GM23338 (cell line): Measurements from ENCODE around the gene ZMYND19. TPM values are rescaled to one million over a fixed set of nuclear protein-coding genes. Genes with fewer than 3 reads are reported as not detected.

Experiments
- ATAC-seq: fragments of 200-7000 bp; cut with Tn5 transposase; 3 replicates; pipeline ENCODE4 v1.9.1; 2020
- DNase-seq: peaks from one replicate; pipeline ENCODE4 v3.0.0-alpha.2; 2015; ENCODE audit warnings: low spot score
- H2AFZ ChIP-seq: fragments of 200-600 bp; sonication (generic); 2 replicates; pipeline ENCODE4 v1.8.0; 2016; ENCODE audit warnings: antibody characterized with exemption, mild to moderate bottlenecking, moderate library complexity
- H3F3A ChIP-seq: fragments of 200-600 bp; sonication (generic); replicated peaks from 2 replicates; pipeline ENCODE4 v1.8.0; 2017; ENCODE audit warnings: antibody characterized with exemption, mixed run types, low read depth
- H3K27ac ChIP-seq: fragments of 200-600 bp; sonication (generic); 2 replicates; pipeline ENCODE4 v1.6.1; 2016; ENCODE audit warnings: low read depth
- H3K27me3 ChIP-seq: fragments of 200-600 bp; sonication (generic); 2 replicates; pipeline ENCODE4 v1.8.0; 2016; ENCODE audit warnings: mild to moderate bottlenecking, mixed run types, moderate library complexity; ENCODE audit not compliant: insufficient read depth
- H3K36me3 ChIP-seq: fragments of 200-600 bp; sonication (generic); 2 replicates; pipeline ENCODE4 v1.8.0; 2016; ENCODE audit warnings: mild to moderate bottlenecking; ENCODE audit not compliant: insufficient read depth
- H3K4me1 ChIP-seq: fragments of 200-600 bp; sonication (generic); 2 replicates; pipeline ENCODE4 v1.8.0; 2016; ENCODE audit warnings: mild to moderate bottlenecking, moderate library complexity; ENCODE audit not compliant: insufficient read depth
- H3K4me2 ChIP-seq: fragments of 200-600 bp; sonication (generic); 2 replicates; pipeline ENCODE4 v1.7.1; 2017; ENCODE audit warnings: mixed run types
- H3K4me3 ChIP-seq: fragments of 200-600 bp; sonication (generic); 2 replicates; pipeline ENCODE4 v1.6.1; 2016; ENCODE audit warnings: mixed run types
- H3K79me2 ChIP-seq: fragments of 200-600 bp; sonication (generic); replicated peaks from 2 replicates; pipeline ENCODE4 v1.8.0; 2017; ENCODE audit warnings: mild to moderate bottlenecking; ENCODE audit not compliant: insufficient read depth
- H3K9me2 ChIP-seq: fragments of 200-600 bp; sonication (generic); 2 replicates; pipeline ENCODE4 v1.8.0; 2017; ENCODE audit not compliant: insufficient read depth
- H4K20me1 ChIP-seq: fragments of 200-600 bp; sonication (generic); replicated peaks from 2 replicates; pipeline ENCODE4 v1.8.0; 2017; ENCODE audit warnings: mild to moderate bottlenecking; ENCODE audit not compliant: insufficient read depth
- H3K27ac Mint-ChIP-seq: 2 replicates; pipeline ENCODE4 v1.8.0; 2020; ENCODE audit warnings: inconsistent platforms, mild to moderate bottlenecking, moderate library complexity, mixed read lengths
- H3K27me3 Mint-ChIP-seq: 3 replicates; pipeline ENCODE4 v1.8.0; 2022; ENCODE audit warnings: low read depth, mild to moderate bottlenecking, moderate library complexity, mixed read lengths, inconsistent platforms; ENCODE audit not compliant: insufficient read depth, poor library complexity
- H3K36me3 Mint-ChIP-seq: 3 replicates; pipeline ENCODE4 v1.8.0; 2021; ENCODE audit warnings: low read depth, mild to moderate bottlenecking, inconsistent platforms, moderate library complexity, mixed read lengths
- H3K4me1 Mint-ChIP-seq: 3 replicates; pipeline ENCODE4 v1.8.0; 2020; ENCODE audit warnings: mild to moderate bottlenecking, inconsistent platforms, mixed read lengths
- H3K4me3 Mint-ChIP-seq: 3 replicates; pipeline ENCODE4 v1.8.0; 2021; ENCODE audit warnings: moderate library complexity, mild to moderate bottlenecking, inconsistent platforms, mixed read lengths
- H3K9me3 Mint-ChIP-seq: 3 replicates; pipeline ENCODE4 v1.8.0; 2020; ENCODE audit warnings: moderate library complexity, mild to moderate bottlenecking, inconsistent platforms, mixed read lengths
- CREB1 ChIP-seq: fragments of 250-450 bp; sonication (Bioruptor Pico); IDR thresholded peaks from 2 replicates; pipeline ENCODE4 v1.5.0; 2020; ENCODE audit warnings: low read depth, mild to moderate bottlenecking, moderate library complexity
- CTCF ChIP-seq, 2 experiments: fragments of 200-600 bp in 1 of 2; sonication (generic) in 1 of 2; conservative IDR thresholded peaks; 2 replicates each; pipeline versions ENCODE4 v1.5.1 to v1.6.1; 2016 to 2017; ENCODE audit warnings: antibody characterized with exemption in 2 of 2, low read depth in 2 of 2, mild to moderate bottlenecking in 2 of 2, moderate library complexity in 1 of 2
- ETS1 ChIP-seq: IDR thresholded peaks from 2 replicates; pipeline ENCODE4 v1.6.1; 2016; ENCODE audit warnings: antibody characterized with exemption
- EZH2 ChIP-seq: fragments of 200-600 bp; sonication (generic); IDR thresholded peaks from one replicate; pipeline ENCODE4 v1.8.0; 2017; ENCODE audit warnings: antibody characterized with exemption, mild to moderate bottlenecking, low read depth; ENCODE audit not compliant: unreplicated experiment
- EZH2phosphoT487 ChIP-seq: fragments of 200-600 bp; sonication (generic); IDR thresholded peaks from one replicate; pipeline ENCODE4 v1.8.1; 2018; ENCODE audit warnings: antibody characterized with exemption; ENCODE audit not compliant: unreplicated experiment
- JUNB ChIP-seq: IDR thresholded peaks from one replicate; pipeline ENCODE4 v1.6.1; 2016; ENCODE audit warnings: antibody characterized with exemption; ENCODE audit not compliant: unreplicated experiment
- NANOG ChIP-seq: IDR thresholded peaks from 2 replicates; pipeline ENCODE4 v1.6.1; 2016; ENCODE audit warnings: antibody characterized with exemption, borderline replicate concordance
- POLR2AphosphoS5 ChIP-seq: IDR thresholded peaks from 2 replicates; pipeline ENCODE4 v1.6.1; 2016; ENCODE audit warnings: antibody characterized with exemption, low read depth
- REST ChIP-seq: IDR thresholded peaks from one replicate; pipeline ENCODE4 v1.6.1; 2018; ENCODE audit warnings: antibody characterized with exemption; ENCODE audit not compliant: unreplicated experiment
- STAT1 ChIP-seq: IDR thresholded peaks from one replicate; pipeline ENCODE4 v1.6.1; 2016; ENCODE audit warnings: antibody characterized with exemption; ENCODE audit not compliant: unreplicated experiment
- ZNF114 ChIP-seq: fragments of 250-450 bp; sonication (Bioruptor Pico); IDR thresholded peaks from 2 replicates; pipeline ENCODE4 v1.5.0; 2020; ENCODE audit warnings: mild to moderate bottlenecking, moderate library complexity
- ZNF331 ChIP-seq: fragments of 250-450 bp; sonication (Bioruptor Pico); IDR thresholded peaks from 2 replicates; pipeline ENCODE4 v1.5.0; 2020; ENCODE audit warnings: low read depth, mild to moderate bottlenecking, moderate library complexity
- ZNF462 ChIP-seq: fragments of 250-450 bp; sonication (Bioruptor Pico); IDR thresholded peaks from 2 replicates; pipeline ENCODE4 v1.5.0; 2020; ENCODE audit warnings: mild to moderate bottlenecking, moderate library complexity
- polyA plus RNA-seq: library from polyadenylated mRNA; unstranded; fragments of >200 nt; fragmentation: Nextera tagmentation; extraction: Ambion mirVana; gene quantifications from 2 replicates; pipeline ENCODE4 v1.2.1, GENCODE V29; 2016
- total RNA-seq: library from RNA; depleted of rRNA; stranded (reverse); fragments of >200 nt; shearing (Covaris generic); gene quantifications from 2 replicates; pipeline ENCODE4 v1.2.3, GENCODE V29; 2014

ZMYND19 gene
- total and polyA plus RNA-seq, 2 experiments from 2014 or later = 25.8 to 58.5 TPM

GRCh38 chr9:137593176-137593575 is 2.9 kb upstream of the ZMYND19 start:
- H3K4me1 ChIP-seq = peaks cover 9% of the 10 kb centered on the region
- H3K9me2 ChIP-seq = no peaks in the 10 kb centered on the region
- peaks cover 13% of the 10 kb centered on the region; the same call in 1 of the 2 replicates for H4K20me1 ChIP-seq
- no peak overlapping the region for H3K4me3 ChIP-seq
- H3K36me3 ChIP-seq = no peaks in the 10 kb centered on the region
- no peak for TF ChIP-seq EZH2phosphoT487
- no peak for TF ChIP-seq CTCF (conservative IDR thresholded peaks at IDR 0.05; ENCODE audit: low read depth in 2 of 2)
- TF ChIP-seq CREB1 (CRISPR knock-in tag) = no peak
- no peak for TF ChIP-seq ZNF462 (CRISPR knock-in tag)
- no peak for TF ChIP-seq NANOG
- TF ChIP-seq ZNF331 = no peak
- TF ChIP-seq JUNB = no peak
- no peak for TF ChIP-seq POLR2AphosphoS5
- TF ChIP-seq EZH2 = no peak
- no peak for TF ChIP-seq ZNF114 (CRISPR knock-in tag)
- TF ChIP-seq REST = no peak
- TF ChIP-seq STAT1 = no peak
- no peak for TF ChIP-seq ETS1
- no peak overlapping the region for H3K4me2 ChIP-seq
- Mint-ChIP-seq H3K27ac (no peak overlapping the region), H3K27me3 (peaks cover 13% of the 10 kb centered on the region), H3K9me3 (peaks cover 2% of the 10 kb centered on the region; the same call in 1 of the 3 replicates), H3K4me1 (no peaks in the 10 kb centered on the region; the same call in 2 of the 3 replicates), H3K36me3 (peaks cover 9% of the 10 kb centered on the region), H3K4me3 (no peak overlapping the region)
- ATAC-seq (no peak), DNase-seq (no peak)
- 0 out of 2 replicates have a peak, but pooled peaks cover 7% of the 10 kb centered on the region for H3F3A ChIP-seq
- no peak overlapping the region for H2AFZ ChIP-seq
- H3K27me3 ChIP-seq = no peaks in the 10 kb centered on the region
- H3K79me2 ChIP-seq = peaks cover 15% of the 10 kb centered on the region
- H3K27ac ChIP-seq = no peak overlapping the region
